ENCODE measurements around the gene CAMTA1. TPM values are rescaled to one million over a fixed set of nuclear protein-coding genes. Genes with fewer than 3 reads are reported as not detected.

Gene CAMTA1
- total and polyA plus RNA-seq, 2 experiments from 2014 or later = 89.0 to 145 TPM

GRCh38 chr1:7519181-7519860 is 734.1 kb downstream of the CAMTA1 start:
- Histone ChIP-seq H3K79me2 (no peaks in the 10 kb centered on the region), H3K4me1 (ENCODE audit: insufficient read depth) (no peaks in the 10 kb centered on the region), H2AFZ (no peak overlapping the region), H3K9me3 (ENCODE audit: low read depth) (no peaks in the 10 kb centered on the region), H3K27ac (no peak overlapping the region), H3K9me2 (replicated peaks; ENCODE audit: insufficient read depth) (no peaks in the 10 kb centered on the region), H3K36me3 (replicated peaks; ENCODE audit: insufficient read depth, low read depth) (no peaks in the 10 kb centered on the region), H3K27me3 (peaks cover 4% of the 10 kb centered on the region), H4K20me1 (ENCODE audit: insufficient read depth, poor library complexity, severe bottlenecking) (no peaks in the 10 kb centered on the region), H3K4me3 (no peak overlapping the region), H3K4me2 (no peak overlapping the region)
- DNase-seq (ENCODE audit: low spot score) = no peak
- 90% methylated on average over 8 of the region's 8 CpGs for WGBS (ENCODE audit: low lambda C conversion rate, missing lambda C conversion rate)
- TF ChIP-seq, protein P1, sequence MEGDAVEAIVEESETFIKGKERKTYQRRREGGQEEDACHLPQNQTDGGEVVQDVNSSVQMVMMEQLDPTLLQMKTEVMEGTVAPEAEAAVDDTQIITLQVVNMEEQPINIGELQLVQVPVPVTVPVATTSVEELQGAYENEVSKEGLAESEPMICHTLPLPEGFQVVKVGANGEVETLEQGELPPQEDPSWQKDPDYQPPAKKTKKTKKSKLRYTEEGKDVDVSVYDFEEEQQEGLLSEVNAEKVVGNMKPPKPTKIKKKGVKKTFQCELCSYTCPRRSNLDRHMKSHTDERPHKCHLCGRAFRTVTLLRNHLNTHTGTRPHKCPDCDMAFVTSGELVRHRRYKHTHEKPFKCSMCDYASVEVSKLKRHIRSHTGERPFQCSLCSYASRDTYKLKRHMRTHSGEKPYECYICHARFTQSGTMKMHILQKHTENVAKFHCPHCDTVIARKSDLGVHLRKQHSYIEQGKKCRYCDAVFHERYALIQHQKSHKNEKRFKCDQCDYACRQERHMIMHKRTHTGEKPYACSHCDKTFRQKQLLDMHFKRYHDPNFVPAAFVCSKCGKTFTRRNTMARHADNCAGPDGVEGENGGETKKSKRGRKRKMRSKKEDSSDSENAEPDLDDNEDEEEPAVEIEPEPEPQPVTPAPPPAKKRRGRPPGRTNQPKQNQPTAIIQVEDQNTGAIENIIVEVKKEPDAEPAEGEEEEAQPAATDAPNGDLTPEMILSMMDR (IDR thresholded peaks at IDR 0.05; ENCODE audit: poor library complexity) = no peak
- no peak for TF ChIP-seq EZH2 (IDR thresholded peaks at IDR 0.05; ENCODE audit: borderline replicate concordance)
- no peak for TF ChIP-seq EZH2phosphoT487 (IDR thresholded peaks at IDR 0.05; ENCODE audit: low read depth, severe bottlenecking, unreplicated experiment)

GRCh38 chr1:7519861-7520395 is 734.7 kb downstream of the CAMTA1 start:
- H3K4me2 ChIP-seq = no peak overlapping the region
- 80% methylated on average over 7 of the region's 9 CpGs for WGBS (ENCODE audit: low lambda C conversion rate, missing lambda C conversion rate)
- H3K9me3 ChIP-seq (ENCODE audit: low read depth) = no peaks in the 10 kb centered on the region
- H2AFZ ChIP-seq = no peak overlapping the region
- H3K4me3 ChIP-seq = no peak overlapping the region
- no peaks in the 10 kb centered on the region for H3K79me2 ChIP-seq
- H4K20me1 ChIP-seq (ENCODE audit: insufficient read depth, poor library complexity, severe bottlenecking) = no peaks in the 10 kb centered on the region
- no peaks in the 10 kb centered on the region for H3K36me3 ChIP-seq (replicated peaks; ENCODE audit: insufficient read depth, low read depth)
- H3K27me3 ChIP-seq = peaks cover 4% of the 10 kb centered on the region
- TF ChIP-seq, protein P1 (IDR thresholded peaks at IDR 0.05; ENCODE audit: poor library complexity) = no peak
- no peak for TF ChIP-seq EZH2 (IDR thresholded peaks at IDR 0.05; ENCODE audit: borderline replicate concordance)
- TF ChIP-seq EZH2phosphoT487 (IDR thresholded peaks at IDR 0.05; ENCODE audit: low read depth, severe bottlenecking, unreplicated experiment) = no peak
- DNase-seq (ENCODE audit: low spot score) = no peak
- H3K4me1 ChIP-seq (ENCODE audit: insufficient read depth) = no peaks in the 10 kb centered on the region
- no peak overlapping the region for H3K27ac ChIP-seq
- no peaks in the 10 kb centered on the region for H3K9me2 ChIP-seq (replicated peaks; ENCODE audit: insufficient read depth)

GRCh38 chr1:7520496-7520895 is 735.2 kb downstream of the CAMTA1 start:
- Histone ChIP-seq H2AFZ (no peak overlapping the region), H3K4me1 (ENCODE audit: insufficient read depth) (no peaks in the 10 kb centered on the region), H3K9me3 (ENCODE audit: low read depth) (no peaks in the 10 kb centered on the region), H3K27ac (no peak overlapping the region), H3K27me3 (peaks cover 4% of the 10 kb centered on the region), H3K79me2 (no peaks in the 10 kb centered on the region), H4K20me1 (ENCODE audit: insufficient read depth, poor library complexity, severe bottlenecking) (no peaks in the 10 kb centered on the region), H3K4me3 (no peak overlapping the region), H3K4me2 (no peak overlapping the region), H3K36me3 (replicated peaks; ENCODE audit: insufficient read depth, low read depth) (no peaks in the 10 kb centered on the region), H3K9me2 (replicated peaks; ENCODE audit: insufficient read depth) (no peaks in the 10 kb centered on the region)
- TF ChIP-seq EZH2phosphoT487 (IDR thresholded peaks at IDR 0.05; ENCODE audit: low read depth, severe bottlenecking, unreplicated experiment) = no peak
- TF ChIP-seq EZH2 (IDR thresholded peaks at IDR 0.05; ENCODE audit: borderline replicate concordance) = no peak
- TF ChIP-seq, protein P1 (IDR thresholded peaks at IDR 0.05; ENCODE audit: poor library complexity) = no peak
- DNase-seq (ENCODE audit: low spot score) = no peak
- 71% methylated on average over 3 of the region's 4 CpGs for WGBS (ENCODE audit: low lambda C conversion rate, missing lambda C conversion rate)

All from hepatocyte (in vitro differentiated cells).